Liver (tissue), 9 donors: Measurements from ENCODE around the gene ITM2C. TPM values are rescaled to one million over a fixed set of nuclear protein-coding genes. Genes with fewer than 3 reads are reported as not detected.

ENCODE experiments used
- DNase-seq: peaks from one replicate; pipeline ENCODE4 v3.0.0-alpha.2; 2017; ENCODE audit warnings: low spot score
- H3K27ac ChIP-seq, 2 donors: one replicate each; pipeline ENCODE4 v1.7.0; 2013; ENCODE audit warnings: inconsistent platforms in 2 of 2, low read length in 2 of 2, control low read depth in 1 of 2, low read depth in 1 of 2, mild to moderate bottlenecking in 1 of 2
- H3K27me3 ChIP-seq, 4 donors: one replicate each; pipeline versions ENCODE4 v1.6.1 to v1.7.0; 2013; ENCODE audit warnings: low read length in 3 of 4, inconsistent platforms in 1 of 4, mild to moderate bottlenecking in 1 of 4, moderate library complexity in 1 of 4; ENCODE audit not compliant: control insufficient read depth in 4 of 4, insufficient read depth in 4 of 4
- H3K36me3 ChIP-seq, 4 donors: one replicate each; pipeline versions ENCODE4 v1.6.1 to v1.7.0; 2013; ENCODE audit warnings: low read length in 3 of 4, mild to moderate bottlenecking in 3 of 4, low read depth in 1 of 4, moderate library complexity in 1 of 4; ENCODE audit not compliant: control insufficient read depth in 4 of 4, insufficient read depth in 3 of 4
- H3K4me1 ChIP-seq, 4 donors: one replicate each; pipeline versions ENCODE4 v1.6.1 to v1.7.0; 2013; ENCODE audit warnings: low read length in 3 of 4, mild to moderate bottlenecking in 3 of 4, moderate library complexity in 1 of 4; ENCODE audit not compliant: control insufficient read depth in 4 of 4, insufficient read depth in 4 of 4
- H3K4me3 ChIP-seq, 3 donors: one replicate each; pipeline versions ENCODE4 v1.6.1 to v1.7.0; 2013; ENCODE audit warnings: low read length in 3 of 3, control low read depth in 1 of 3, low read depth in 1 of 3, mild to moderate bottlenecking in 1 of 3
- H3K9ac ChIP-seq, 2 donors: one replicate each; pipeline ENCODE4 v1.7.0; 2013; ENCODE audit warnings: low read length in 2 of 2, mild to moderate bottlenecking in 2 of 2, moderate library complexity in 2 of 2, control low read depth in 1 of 2, low read depth in 1 of 2
- H3K9me3 ChIP-seq, 4 donors: one replicate each; pipeline versions ENCODE4 v1.6.1 to v1.7.0; 2013; ENCODE audit warnings: low read length in 3 of 4; ENCODE audit not compliant: control insufficient read depth in 4 of 4
- ATF3 ChIP-seq: IDR thresholded peaks from 2 replicates; pipeline ENCODE4 v1.6.1; 2016; ENCODE audit warnings: antibody characterized with exemption
- EGR1 ChIP-seq, 2 donors: IDR thresholded peaks; 2 replicates each; pipeline ENCODE4 v1.6.1; 2016 to 2018; ENCODE audit warnings: antibody characterized with exemption in 2 of 2, low read depth in 2 of 2
- FOXA1 ChIP-seq: IDR thresholded peaks from 2 replicates; pipeline ENCODE4 v1.6.1; 2016; ENCODE audit warnings: antibody characterized with exemption
- HNF4G ChIP-seq: IDR thresholded peaks from 2 replicates; pipeline ENCODE4 v1.6.1; 2016; ENCODE audit warnings: antibody characterized with exemption
- MAX ChIP-seq: IDR thresholded peaks from 2 replicates; pipeline ENCODE4 v1.6.1; 2016; ENCODE audit warnings: antibody characterized with exemption
- NR2F2 ChIP-seq: IDR thresholded peaks from 2 replicates; pipeline ENCODE4 v1.6.1; 2016; ENCODE audit warnings: antibody characterized with exemption
- RAD21 ChIP-seq, 2 donors: IDR thresholded peaks; 2 replicates each; pipeline ENCODE4 v1.6.1; 2016; ENCODE audit warnings: antibody characterized with exemption in 2 of 2, mild to moderate bottlenecking in 2 of 2
- REST ChIP-seq: IDR thresholded peaks from 2 replicates; pipeline ENCODE4 v1.6.1; 2016; ENCODE audit warnings: antibody characterized with exemption, mild to moderate bottlenecking
- SP1 ChIP-seq: IDR thresholded peaks from 2 replicates; pipeline ENCODE4 v1.6.1; 2018; ENCODE audit warnings: antibody characterized with exemption, mild to moderate bottlenecking
- ZBTB33 ChIP-seq: IDR thresholded peaks from 2 replicates; pipeline ENCODE4 v1.6.1; 2016; ENCODE audit warnings: antibody characterized with exemption
- WGBS: extraction: QIAGEN DNeasy Blood & Tissue Kit; methylation state at CpG from one replicate; pipeline ENCODE4 v1.1.7; 2013; 5-methylcytosine and 5-hydroxymethylcytosine counted together
- polyA plus RNA-seq, 2 donors: library from polyadenylated mRNA; stranded (reverse) in 1 of 2; unstranded in 1 of 2; fragments of 200-250 nt in 1 of 2; fragments of >200 nt in 1 of 2; fragmentation: Nextera tagmentation in 1 of 2; extraction: Ambion mirVana in 1 of 2; gene quantifications; one replicate each; pipeline versions ENCODE4 v1.2.1 to v1.2.3, GENCODE V29; 2013 to 2015
- total RNA-seq, 2 donors: library from RNA; depleted of rRNA; stranded (reverse); fragments of >200 nt; gene quantifications; one replicate each; pipeline ENCODE4 v1.2.3, GENCODE V29; 2014
- TF ChIP-seq, protein P1 (sequence below): fragments of 150-350 bp; IDR thresholded peaks from 2 replicates; pipeline ENCODE4 v1.5.1; 2017; ENCODE audit warnings: improper control_type of control experiment, low read depth, low read length; ENCODE audit not compliant: missing input control
- donor health status: healthy.
- donor health status: healthy.
- donor health status: healthy.
- donor health status: healthy.
- donor health status: healthy.

Gene ITM2C
- total and polyA plus RNA-seq, 4 donors: 13.6 to 45.2 (median 27.6) TPM

DNA sequence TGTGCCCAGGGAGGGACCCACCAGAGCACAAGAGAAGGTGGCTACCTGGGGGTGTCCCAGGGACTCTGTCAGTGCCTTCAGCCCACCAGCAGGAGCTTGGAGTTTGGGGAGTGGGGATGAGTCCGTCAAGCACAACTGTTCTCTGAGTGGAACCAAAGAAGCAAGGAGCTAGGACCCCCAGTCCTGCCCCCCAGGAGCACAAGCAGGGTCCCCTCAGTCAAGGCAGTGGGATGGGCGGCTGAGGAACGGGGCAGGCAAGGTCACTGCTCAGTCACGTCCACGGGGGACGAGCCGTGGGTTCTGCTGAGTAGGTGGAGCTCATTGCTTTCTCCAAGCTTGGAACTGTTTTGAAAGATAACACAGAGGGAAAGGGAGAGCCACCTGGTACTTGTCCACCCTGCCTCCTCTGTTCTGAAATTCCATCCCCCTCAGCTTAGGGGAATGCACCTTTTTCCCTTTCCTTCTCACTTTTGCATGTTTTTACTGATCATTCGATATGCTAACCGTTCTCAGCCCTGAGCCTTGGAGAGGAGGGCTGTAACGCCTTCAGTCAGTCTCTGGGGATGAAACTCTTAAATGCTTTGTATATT is 14.0 kb downstream of the ITM2C start:
- no peaks in the 10 kb centered on the region for H3K27me3 ChIP-seq
- TF ChIP-seq SP1: no peak
- TF ChIP-seq NR2F2: no peak
- TF ChIP-seq, protein P1, sequence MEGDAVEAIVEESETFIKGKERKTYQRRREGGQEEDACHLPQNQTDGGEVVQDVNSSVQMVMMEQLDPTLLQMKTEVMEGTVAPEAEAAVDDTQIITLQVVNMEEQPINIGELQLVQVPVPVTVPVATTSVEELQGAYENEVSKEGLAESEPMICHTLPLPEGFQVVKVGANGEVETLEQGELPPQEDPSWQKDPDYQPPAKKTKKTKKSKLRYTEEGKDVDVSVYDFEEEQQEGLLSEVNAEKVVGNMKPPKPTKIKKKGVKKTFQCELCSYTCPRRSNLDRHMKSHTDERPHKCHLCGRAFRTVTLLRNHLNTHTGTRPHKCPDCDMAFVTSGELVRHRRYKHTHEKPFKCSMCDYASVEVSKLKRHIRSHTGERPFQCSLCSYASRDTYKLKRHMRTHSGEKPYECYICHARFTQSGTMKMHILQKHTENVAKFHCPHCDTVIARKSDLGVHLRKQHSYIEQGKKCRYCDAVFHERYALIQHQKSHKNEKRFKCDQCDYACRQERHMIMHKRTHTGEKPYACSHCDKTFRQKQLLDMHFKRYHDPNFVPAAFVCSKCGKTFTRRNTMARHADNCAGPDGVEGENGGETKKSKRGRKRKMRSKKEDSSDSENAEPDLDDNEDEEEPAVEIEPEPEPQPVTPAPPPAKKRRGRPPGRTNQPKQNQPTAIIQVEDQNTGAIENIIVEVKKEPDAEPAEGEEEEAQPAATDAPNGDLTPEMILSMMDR: no peak
- no peak for TF ChIP-seq EGR1 (IDR thresholded peaks at IDR 0.05; ENCODE audit: low read depth in 2 of 2)
- TF ChIP-seq RAD21 (IDR thresholded peaks at IDR 0.05): no peak
- TF ChIP-seq HNF4G: no peak
- no peak for TF ChIP-seq REST
- TF ChIP-seq FOXA1: no peak
- TF ChIP-seq ATF3: no peak
- TF ChIP-seq ZBTB33: no peak
- H3K4me1 ChIP-seq: no peaks in the 10 kb centered on the region
- peaks cover 0 to 2% (median 0%) of the 10 kb centered on the region in 4 donors for H3K36me3 ChIP-seq
- DNase-seq: no peak
- no peak overlapping the region for H3K27ac ChIP-seq
- 83% methylated on average over 10 of the region's 10 CpGs for WGBS
- no peak overlapping the region for H3K4me3 ChIP-seq
- no peak overlapping the region for H3K9ac ChIP-seq
- H3K9me3 ChIP-seq: no peaks in the 10 kb centered on the region

- Histone ChIP-seq H3K4me3 (no peak overlapping the region), H3K27ac (no peak overlapping the region), H3K9ac (no peak overlapping the region), H3K36me3 (peaks cover 0 to 2% (median 0%) of the 10 kb centered on the region in 4 donors), H3K27me3 (no peaks in the 10 kb centered on the region), H3K9me3 (no peaks in the 10 kb centered on the region), H3K4me1 (no peaks in the 10 kb centered on the region)
- DNase-seq: no peak
- 76% methylated on average over 11 of the region's 11 CpGs for WGBS
- no peak for TF ChIP-seq MAX
Measured at GRCh38 chr2:230879271-230879882, 14.6 kb downstream of the ITM2C start.
